Right lobe of liver (tissue), 6 donors: ENCODE measurements around the gene PRAME. TPM values are rescaled to one million over a fixed set of nuclear protein-coding genes. Genes with fewer than 3 reads are reported as not detected.

Experiments
- ATAC-seq, 4 donors: fragments of 200-7000 bp; cut with Tn5 transposase; one replicate each; pipeline ENCODE4 v1.9.1; 2020; ENCODE audit warnings: mild to moderate bottlenecking in 4 of 4, moderate library complexity in 4 of 4
- DNase-seq, 3 donors: peaks; one replicate each; pipeline ENCODE4 v3.0.0-alpha.2; 2020
- H3K27ac ChIP-seq, 3 donors: fragments of 200-600 bp; one replicate each; pipeline ENCODE4 v1.8.0; 2022
- H3K27me3 ChIP-seq, 2 donors: fragments of 200-600 bp; one replicate each; pipeline ENCODE4 v1.8.0; 2022
- H3K36me3 ChIP-seq, 4 donors: fragments of 200-600 bp; sonication (generic) in 1 of 4; one replicate each; pipeline versions ENCODE4 v1.5.1 to v1.8.0; 2017 to 2022; ENCODE audit warnings: control low read depth in 1 of 4
- H3K4me1 ChIP-seq, 4 donors: fragments of 200-600 bp; sonication (generic) in 1 of 4; one replicate each; pipeline versions ENCODE4 v1.5.1 to v1.8.0; 2017 to 2022; ENCODE audit warnings: control low read depth in 1 of 4
- H3K4me3 ChIP-seq, 3 donors: fragments of 200-600 bp; one replicate each; pipeline ENCODE4 v1.8.0; 2022
- H3K9me3 ChIP-seq, 4 donors: fragments of 200-600 bp; sonication (generic) in 1 of 4; one replicate each; pipeline versions ENCODE4 v1.5.1 to v1.8.0; 2017 to 2022; ENCODE audit warnings: control low read depth in 1 of 4
- POLR2A ChIP-seq: fragments of 450-650 bp; IDR thresholded peaks from one replicate; pipeline ENCODE4 v1.6.1; 2017; ENCODE audit warnings: antibody characterized with exemption, mild to moderate bottlenecking
- WGBS: methylation state at CpG from one replicate; pipeline ENCODE4 v1.1.6; 2018; ENCODE audit warnings: low coverage, low lambda C conversion rate; ENCODE audit not compliant: insufficient coverage; ENCODE audit errors: missing lambda C conversion rate; 5-methylcytosine and 5-hydroxymethylcytosine counted together
- intact Hi-C, 2 donors: fragments of 100-400 bp; cut with DNase I; formaldehyde crosslinking; loops; one replicate each; pipeline versions ENCODE4 v1.11.2 to v1.14.1; 2022
- total RNA-seq, 6 experiments: library from RNA; depleted of rRNA in 2 of 6; stranded (reverse); fragments of >200 nt in 2 of 6; fragmentation: NEBNext Ultra II Directional in 3 of 6; extraction: Animal tissue kit (Norgen Biotek cat#: 25700) in 3 of 6; gene quantifications; one replicate each; pipeline versions ENCODE4 v1.1.0 to v1.2.4, GENCODE V29; 2016 to 2023
- TF ChIP-seq, protein P1 (sequence below), 4 donors: fragments of 200-600 bp in 3 of 4; fragments of 450-650 bp in 1 of 4; IDR thresholded peaks; one replicate each; pipeline versions ENCODE4 v1.5.1 to v1.8.0; 2016 to 2022; ENCODE audit warnings: antibody characterized with exemption in 4 of 4, mild to moderate bottlenecking in 2 of 4
- donor health status: DM: no; HTN: yes; CAD: no.
- donor health status: DM: no; HTN: no; CAD: no.
- donor health status: DM: no; HTN: no; CAD: no.
- donor health status: DM: no; HTN: yes; CAD: no.
- donor health status: DM: no; HTN: yes; CAD: no.

Gene PRAME
- total RNA-seq, 6 experiments from 2014 or later, result not detected

DNA sequence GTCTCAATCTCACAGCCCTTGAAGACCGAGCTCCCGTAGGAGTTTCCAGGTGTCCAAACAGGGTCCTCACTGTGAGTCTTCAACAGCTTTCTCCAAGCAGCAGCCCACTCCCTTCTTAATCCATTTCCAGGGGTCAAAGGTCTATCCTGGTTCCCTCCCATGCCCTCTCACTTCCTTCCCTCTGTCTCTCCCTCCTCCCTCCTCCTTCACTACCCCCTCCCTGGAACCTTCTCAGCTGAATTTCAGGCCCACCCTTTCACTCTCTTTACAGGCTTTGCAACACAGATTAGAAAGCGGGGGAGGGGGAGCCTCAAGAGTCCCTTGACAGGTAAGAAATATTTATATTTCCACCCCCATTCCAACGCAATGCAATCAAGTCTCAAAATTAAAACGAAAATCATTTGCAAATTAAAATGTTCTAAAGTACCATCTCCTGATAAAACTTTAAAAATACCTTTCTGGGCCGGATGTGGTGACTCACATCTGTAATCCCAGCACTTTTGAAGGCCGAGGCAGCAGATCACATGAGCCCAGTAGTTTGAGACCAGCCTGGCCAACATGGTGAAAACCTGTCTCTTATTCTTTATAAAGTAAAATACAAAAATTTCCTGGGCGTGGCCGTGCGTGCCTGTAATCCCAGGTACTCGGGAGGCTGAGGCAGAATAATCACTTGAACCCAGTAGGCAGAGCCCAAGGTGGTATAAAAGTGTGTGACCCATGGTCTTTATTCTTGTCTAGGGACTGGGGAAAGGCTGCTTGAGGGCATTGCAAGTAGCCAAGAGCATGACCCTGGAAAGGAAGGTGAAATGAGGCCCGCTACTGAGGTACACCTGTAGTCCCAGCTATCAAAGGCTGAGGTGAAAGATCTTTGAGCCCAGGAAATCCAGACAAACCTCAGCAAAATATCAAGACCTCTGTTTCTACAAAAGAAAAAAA, 38.1 kb downstream of the PRAME start:
- TF ChIP-seq, protein P1, sequence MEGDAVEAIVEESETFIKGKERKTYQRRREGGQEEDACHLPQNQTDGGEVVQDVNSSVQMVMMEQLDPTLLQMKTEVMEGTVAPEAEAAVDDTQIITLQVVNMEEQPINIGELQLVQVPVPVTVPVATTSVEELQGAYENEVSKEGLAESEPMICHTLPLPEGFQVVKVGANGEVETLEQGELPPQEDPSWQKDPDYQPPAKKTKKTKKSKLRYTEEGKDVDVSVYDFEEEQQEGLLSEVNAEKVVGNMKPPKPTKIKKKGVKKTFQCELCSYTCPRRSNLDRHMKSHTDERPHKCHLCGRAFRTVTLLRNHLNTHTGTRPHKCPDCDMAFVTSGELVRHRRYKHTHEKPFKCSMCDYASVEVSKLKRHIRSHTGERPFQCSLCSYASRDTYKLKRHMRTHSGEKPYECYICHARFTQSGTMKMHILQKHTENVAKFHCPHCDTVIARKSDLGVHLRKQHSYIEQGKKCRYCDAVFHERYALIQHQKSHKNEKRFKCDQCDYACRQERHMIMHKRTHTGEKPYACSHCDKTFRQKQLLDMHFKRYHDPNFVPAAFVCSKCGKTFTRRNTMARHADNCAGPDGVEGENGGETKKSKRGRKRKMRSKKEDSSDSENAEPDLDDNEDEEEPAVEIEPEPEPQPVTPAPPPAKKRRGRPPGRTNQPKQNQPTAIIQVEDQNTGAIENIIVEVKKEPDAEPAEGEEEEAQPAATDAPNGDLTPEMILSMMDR (IDR thresholded peaks at IDR 0.05), result no peak
- no peak for TF ChIP-seq POLR2A
- DNase-seq, result no peak
- ATAC-seq, result no peak
- H3K4me3 ChIP-seq, result no peak overlapping the region
- intact Hi-C loops, result no loop called here
- WGBS, result 73% methylated on average over 12 of the region's 12 CpGs
- no peaks in the 10 kb centered on the region for H3K9me3 ChIP-seq
- no peak overlapping the region for H3K27ac ChIP-seq
- H3K4me1 ChIP-seq, result no peaks in the 10 kb centered on the region
- H3K27me3 ChIP-seq, result no peaks in the 10 kb centered on the region
- no peaks in the 10 kb centered on the region for H3K36me3 ChIP-seq

DNA sequence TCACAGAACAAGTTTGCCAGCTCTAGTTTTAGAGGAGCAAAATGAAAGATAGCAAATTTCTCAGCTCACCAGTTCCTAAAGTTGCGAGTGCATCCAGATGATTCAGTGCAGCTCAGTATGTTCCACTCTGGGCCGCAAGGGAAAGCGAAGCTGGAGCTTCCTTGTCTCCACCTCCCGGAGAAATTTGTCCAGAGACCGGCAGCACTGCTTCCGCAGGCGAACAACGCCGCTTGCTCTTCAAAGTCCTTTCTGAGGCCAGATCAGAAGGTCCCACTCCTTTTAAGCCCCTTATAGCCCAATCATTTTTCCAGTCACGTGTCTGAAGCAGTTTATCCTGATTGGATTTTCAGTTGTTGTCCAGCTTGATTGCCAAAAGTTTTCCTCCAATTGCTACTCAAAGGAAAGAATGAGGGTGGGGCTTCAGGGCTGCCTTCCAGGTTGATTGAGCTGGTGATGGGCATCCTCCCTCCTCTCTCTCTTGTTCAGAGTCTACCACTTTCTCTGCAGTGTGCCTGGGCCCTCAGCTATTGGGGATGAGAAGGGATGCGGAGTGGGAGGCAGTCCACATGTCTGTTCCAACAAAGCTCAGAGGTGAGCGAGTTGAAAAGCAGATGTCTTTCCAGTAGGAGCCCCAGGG, 38.9 kb downstream of the PRAME start, which contains the start of gene ZNF280A:
Gene ZNF280A, minus strand, starts transcription at position 251 of the 637 bp plus-strand sequence. CDS start 4,640 bp downstream, outside the sequence.
- 59% methylated on average over 12 of the region's 12 CpGs for WGBS
- Histone ChIP-seq H3K4me1 (no peaks in the 10 kb centered on the region), H3K4me3 (no peak within 1 kb of the TSS), H3K27ac (no peak within 1 kb of the TSS), H3K36me3 (no peaks in the 10 kb centered on the region), H3K27me3 (no peaks in the 10 kb centered on the region), H3K9me3 (no peaks in the 10 kb centered on the region)
- ATAC-seq (no peak), DNase-seq (no peak)
- intact Hi-C loops, result no loop called here
- TF ChIP-seq, protein P1 (IDR thresholded peaks at IDR 0.05), result no peak
- TF ChIP-seq POLR2A, result no peak

DNA sequence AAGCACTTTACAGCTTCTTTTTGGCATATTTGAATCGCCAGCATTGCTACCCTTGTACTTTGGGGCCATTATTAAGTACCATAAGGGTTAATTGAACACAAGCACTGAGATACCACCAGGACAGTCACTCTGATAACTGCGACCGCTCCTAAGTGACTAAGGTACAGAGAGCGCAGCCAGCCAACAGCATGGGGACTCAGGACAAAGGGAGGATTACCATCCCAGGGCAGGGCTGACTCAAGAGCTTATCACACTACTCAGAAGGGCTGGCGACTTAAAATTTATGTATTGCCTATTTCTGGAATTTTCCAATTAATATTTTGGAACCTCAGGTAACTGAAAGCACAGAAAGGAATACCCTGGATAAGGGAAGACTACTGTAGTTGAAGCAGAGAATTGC, 39.5 kb downstream of the PRAME start:
- DNase-seq (no peak), ATAC-seq (no peak)
- no peak for TF ChIP-seq POLR2A
- TF ChIP-seq, protein P1 (IDR thresholded peaks at IDR 0.05), result no peak
- H3K9me3 ChIP-seq, result no peaks in the 10 kb centered on the region
- intact Hi-C loops, result no loop called here
- H3K4me3 ChIP-seq, result no peak overlapping the region
- no peaks in the 10 kb centered on the region for H3K4me1 ChIP-seq
- no peaks in the 10 kb centered on the region for H3K36me3 ChIP-seq
- H3K27me3 ChIP-seq, result no peaks in the 10 kb centered on the region
- H3K27ac ChIP-seq, result no peak overlapping the region
- WGBS, result 60% methylated on average over 5 of the region's 5 CpGs

DNA sequence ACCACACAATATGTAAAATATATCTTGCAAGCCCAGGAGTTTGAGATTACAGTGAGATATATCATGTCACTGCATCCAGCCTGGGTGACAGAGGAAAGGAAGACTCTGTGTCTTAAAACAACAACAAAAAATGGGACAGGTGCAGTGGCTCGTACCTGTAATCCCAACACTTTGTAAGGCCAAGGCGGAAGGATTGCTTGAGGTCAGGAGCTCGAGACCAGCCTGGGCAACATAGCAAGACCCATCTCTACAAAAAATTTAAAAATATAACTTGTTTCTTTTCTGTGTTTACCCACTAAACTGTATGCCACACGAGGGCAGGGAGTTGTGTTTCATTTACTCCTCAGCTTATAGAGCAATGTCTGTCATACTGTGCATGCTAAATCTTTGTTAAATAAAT, 42.1 kb downstream of the PRAME start:
- intact Hi-C loops, result no loop called here

More for the DNA sequence above, 42.1 kb downstream of the PRAME start:
- no peak for TF ChIP-seq POLR2A
- TF ChIP-seq, protein P1 (IDR thresholded peaks at IDR 0.05), result no peak
- 34% methylated on average over 4 of the region's 4 CpGs for WGBS
- Histone ChIP-seq H3K27ac (no peak overlapping the region), H3K27me3 (no peaks in the 10 kb centered on the region), H3K4me3 (no peak overlapping the region), H3K4me1 (no peaks in the 10 kb centered on the region), H3K9me3 (no peaks in the 10 kb centered on the region), H3K36me3 (no peaks in the 10 kb centered on the region)
- ATAC-seq, result no peak
- DNase-seq, result no peak
